Upper lobe of left lung (tissue), 6 donors: ENCODE data around the gene RUNDC3A. TPM values are rescaled to one million over a fixed set of nuclear protein-coding genes. Genes with fewer than 3 reads are reported as not detected.

ENCODE experiments used
- ATAC-seq, 2 donors: fragments of 200-7000 bp; cut with Tn5 transposase; one replicate each; pipeline ENCODE4 v1.9.1; 2022; ENCODE audit warnings: mild to moderate bottlenecking in 2 of 2, moderate library complexity in 2 of 2; ENCODE audit not compliant: low FRiP score in 2 of 2
- DNase-seq, 2 donors: peaks; one replicate each; pipeline ENCODE4 v3.0.0-alpha.2; 2019 to 2020
- H3K27ac ChIP-seq, 4 donors: fragments of 200-600 bp; sonication (generic); one replicate each; pipeline ENCODE4 v1.5.1; 2016 to 2019
- H3K27me3 ChIP-seq, 4 donors: fragments of 200-600 bp; sonication (generic); one replicate each; pipeline ENCODE4 v1.5.1; 2017 to 2019
- H3K36me3 ChIP-seq, 4 donors: fragments of 200-600 bp; sonication (generic); one replicate each; pipeline ENCODE4 v1.5.1; 2016 to 2019
- H3K4me1 ChIP-seq, 4 donors: fragments of 200-600 bp; sonication (generic); one replicate each; pipeline ENCODE4 v1.5.1; 2018 to 2019
- H3K4me3 ChIP-seq, 4 donors: fragments of 200-600 bp; sonication (generic); one replicate each; pipeline ENCODE4 v1.5.1; 2017 to 2019; ENCODE audit warnings: mild to moderate bottlenecking in 2 of 4, moderate library complexity in 1 of 4
- H3K9me3 ChIP-seq, 4 donors: fragments of 200-600 bp; sonication (generic); one replicate each; pipeline ENCODE4 v1.5.1; 2018 to 2019
- CTCF ChIP-seq, 6 experiments: fragments of 450-650 bp in 4 of 6; fragments of 200-600 bp in 2 of 6; sonication (generic) in 2 of 6; IDR thresholded peaks; one replicate each; pipeline ENCODE4 v1.5.1; 2016 to 2019; ENCODE audit warnings: antibody characterized with exemption in 6 of 6
- EP300 ChIP-seq, 4 donors: sonication (generic); formaldehyde crosslinking; IDR thresholded peaks; one replicate each; pipeline ENCODE4 v1.5.1; 2017; ENCODE audit warnings: antibody characterized with exemption in 4 of 4, control low read depth in 2 of 4
- POLR2A ChIP-seq, 4 donors: fragments of 450-650 bp; IDR thresholded peaks; one replicate each; pipeline ENCODE4 v1.5.1; 2016 to 2017; ENCODE audit warnings: antibody characterized with exemption in 4 of 4, mild to moderate bottlenecking in 2 of 4
- POLR2AphosphoS5 ChIP-seq, 2 donors: sonication (generic); formaldehyde crosslinking; IDR thresholded peaks; one replicate each; pipeline ENCODE4 v1.5.1; 2017; ENCODE audit warnings: antibody characterized with exemption in 2 of 2
- WGBS, 2 donors: methylation state at CpG; one replicate each; pipeline ENCODE4 v1.1.5; 2017 to 2018; 5-methylcytosine and 5-hydroxymethylcytosine counted together
- total RNA-seq, 6 donors: library from RNA; depleted of rRNA in 4 of 6; stranded (reverse); fragments of >200 nt in 4 of 6; gene quantifications; one replicate each; pipeline versions ENCODE4 v1.1.0 to v1.2.1, GENCODE V29; 2016 to 2021
- donor health status: DM: no; HTN: no; CAD: no; lungs with moderate emphysema.
- donor health status: DM: no; HTN: yes; CAD: no; lungs with severe emphysema.

RUNDC3A gene
- total RNA-seq, 6 donors from 2014 or later, result 0.13 to 2.6 (median 1.0) TPM; not detected in 3

- peak overlapping the region; percentile 36 to 85 (median 64) for H3K27ac ChIP-seq
- no peaks in the 10 kb centered on the region for H3K36me3 ChIP-seq
- peaks cover 13 to 23% (median 19%) of the 10 kb centered on the region in 4 donors for H3K4me1 ChIP-seq
- peak in 1 of 2 donors; percentile 4 for ATAC-seq
- WGBS, 2 donors, result 86 to 91% methylated on average over 2 of the region's 2 CpGs
- H3K27me3 ChIP-seq, result no peaks in the 10 kb centered on the region
- TF ChIP-seq EP300 (IDR thresholded peaks at IDR 0.05) (no peak), CTCF (IDR thresholded peaks at IDR 0.05) (no peak), POLR2A (IDR thresholded peaks at IDR 0.05) (no peak), POLR2AphosphoS5 (IDR thresholded peaks at IDR 0.05) (no peak)
- no peak for DNase-seq
- H3K4me3 ChIP-seq, result no peak overlapping the region
- no peaks in the 10 kb centered on the region for H3K9me3 ChIP-seq
These were observed 29.1 kb upstream of the RUNDC3A start for GRCh38 chr17:44279346-44279665.

- Histone ChIP-seq H3K9me3 (no peaks in the 10 kb centered on the region), H3K36me3 (no peaks in the 10 kb centered on the region), H3K4me3 (no peak overlapping the region), H3K27me3 (no peaks in the 10 kb centered on the region), H3K4me1 (peaks cover 13 to 23% (median 19%) of the 10 kb centered on the region in 4 donors), H3K27ac (peak overlapping the region; percentile 58 to 85 (median 70))
- 26 to 28% methylated on average over 12 to 20 of the region's 20 CpGs for WGBS, 2 donors
- DNase-seq (peak; percentile 79 to 88), ATAC-seq (peak; percentile 86 to 97)
- TF ChIP-seq POLR2AphosphoS5 (IDR thresholded peaks at IDR 0.05), result peak; percentile 33 to 69
- TF ChIP-seq CTCF (IDR thresholded peaks at IDR 0.05), result peak in 2 of 6 experiments; percentile 7 to 17
- no peak for TF ChIP-seq EP300 (IDR thresholded peaks at IDR 0.05)
- TF ChIP-seq POLR2A (IDR thresholded peaks at IDR 0.05), result peak in 1 of 4 donors; percentile 28
These were observed 28.6 kb upstream of the RUNDC3A start for GRCh38 chr17:44279666-44280391.

GRCh38 chr17:44280392-44280937 is 27.9 kb upstream of the RUNDC3A start:
- Histone ChIP-seq H3K4me3 (no peak overlapping the region), H3K27me3 (no peaks in the 10 kb centered on the region), H3K27ac (peak overlapping the region; percentile 58 to 85 (median 70)), H3K36me3 (no peaks in the 10 kb centered on the region), H3K9me3 (no peaks in the 10 kb centered on the region), H3K4me1 (peaks cover 13 to 23% (median 19%) of the 10 kb centered on the region in 4 donors)
- WGBS, 2 donors, result 78 to 87% methylated on average over 12 of the region's 12 CpGs
- ATAC-seq, result peak in 1 of 2 donors; percentile 6
- DNase-seq, result peak in 1 of 2 donors; percentile 24
- no peak for TF ChIP-seq POLR2A (IDR thresholded peaks at IDR 0.05)
- TF ChIP-seq EP300 (IDR thresholded peaks at IDR 0.05), result no peak
- no peak for TF ChIP-seq POLR2AphosphoS5 (IDR thresholded peaks at IDR 0.05)
- TF ChIP-seq CTCF (IDR thresholded peaks at IDR 0.05), result no peak

GRCh38 chr17:44281570-44281969 is 26.8 kb upstream of the RUNDC3A start:
- WGBS, 2 donors, result 94 to 100% methylated on average over 2 of the region's 2 CpGs
- no peak for DNase-seq
- Histone ChIP-seq H3K27ac (no peak overlapping the region), H3K9me3 (no peaks in the 10 kb centered on the region), H3K4me3 (no peak overlapping the region), H3K4me1 (peaks cover 13 to 23% (median 19%) of the 10 kb centered on the region in 4 donors), H3K36me3 (no peaks in the 10 kb centered on the region), H3K27me3 (no peaks in the 10 kb centered on the region)
- no peak for ATAC-seq
- TF ChIP-seq EP300 (IDR thresholded peaks at IDR 0.05) (no peak), CTCF (IDR thresholded peaks at IDR 0.05) (no peak), POLR2AphosphoS5 (IDR thresholded peaks at IDR 0.05) (no peak), POLR2A (IDR thresholded peaks at IDR 0.05) (no peak)
